ENCODE data around the gene MOB2. TPM values are rescaled to one million over a fixed set of nuclear protein-coding genes. Genes with fewer than 3 reads are reported as not detected.

Gene MOB2
- total RNA-seq, 1 donor from 2014 or later: 19.3 TPM

- Mint-ChIP-seq H3K27ac (ENCODE audit: unreplicated experiment) (peak overlapping the region; percentile 67), H3K27me3 (ENCODE audit: low read depth) (no peaks in the 10 kb centered on the region), H3K4me3 (no peak overlapping the region), H3K9me3 (no peaks in the 10 kb centered on the region), H3K4me1 (no peaks in the 10 kb centered on the region), H3K36me3 (ENCODE audit: low read depth) (no peaks in the 10 kb centered on the region)
- no peak for TF ChIP-seq CTCF (conservative IDR thresholded peaks at IDR 0.05)
- DNase-seq (ENCODE audit: low read depth, low spot score): no peak
Measured at GRCh38 chr11:1532014-1532586, 45.5 kb upstream of the MOB2 start.

DNA sequence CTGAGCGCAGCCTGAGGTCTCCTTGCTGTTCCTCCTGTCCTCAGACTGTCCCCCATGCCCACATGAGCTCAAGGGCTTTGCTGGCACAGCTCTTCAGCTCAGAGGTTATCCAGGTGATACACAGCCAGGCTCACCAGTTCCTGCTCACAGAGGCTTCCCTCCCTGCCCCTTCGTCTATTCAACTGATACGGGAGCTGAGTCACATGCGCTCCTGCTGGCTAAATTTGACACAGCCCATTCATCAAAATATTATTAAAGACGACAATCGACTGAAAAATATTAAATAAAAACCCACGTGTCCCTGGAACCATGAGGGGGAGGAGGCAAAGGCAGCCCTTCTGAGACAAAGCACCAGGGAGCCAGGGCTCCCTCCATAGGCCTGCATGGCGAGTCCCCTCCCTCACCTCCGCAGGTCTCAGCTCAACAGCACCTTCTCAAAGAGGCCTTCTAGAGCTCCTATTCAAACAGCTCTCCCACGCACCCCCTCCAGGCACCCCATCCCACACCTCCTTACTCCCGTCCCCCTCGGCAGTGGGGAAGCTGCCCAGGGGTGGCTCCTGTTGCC lies 45.0 kb upstream of the MOB2 start:
- no peak for DNase-seq (ENCODE audit: low read depth, low spot score)
- H3K27ac Mint-ChIP-seq (ENCODE audit: unreplicated experiment): peak overlapping the region; percentile 67
- no peaks in the 10 kb centered on the region for H3K27me3 Mint-ChIP-seq (ENCODE audit: low read depth)
- TF ChIP-seq CTCF (conservative IDR thresholded peaks at IDR 0.05): no peak
- no peaks in the 10 kb centered on the region for H3K4me1 Mint-ChIP-seq
- H3K4me3 Mint-ChIP-seq: no peak overlapping the region
- H3K9me3 Mint-ChIP-seq: no peaks in the 10 kb centered on the region
- no peaks in the 10 kb centered on the region for H3K36me3 Mint-ChIP-seq (ENCODE audit: low read depth)

DNA sequence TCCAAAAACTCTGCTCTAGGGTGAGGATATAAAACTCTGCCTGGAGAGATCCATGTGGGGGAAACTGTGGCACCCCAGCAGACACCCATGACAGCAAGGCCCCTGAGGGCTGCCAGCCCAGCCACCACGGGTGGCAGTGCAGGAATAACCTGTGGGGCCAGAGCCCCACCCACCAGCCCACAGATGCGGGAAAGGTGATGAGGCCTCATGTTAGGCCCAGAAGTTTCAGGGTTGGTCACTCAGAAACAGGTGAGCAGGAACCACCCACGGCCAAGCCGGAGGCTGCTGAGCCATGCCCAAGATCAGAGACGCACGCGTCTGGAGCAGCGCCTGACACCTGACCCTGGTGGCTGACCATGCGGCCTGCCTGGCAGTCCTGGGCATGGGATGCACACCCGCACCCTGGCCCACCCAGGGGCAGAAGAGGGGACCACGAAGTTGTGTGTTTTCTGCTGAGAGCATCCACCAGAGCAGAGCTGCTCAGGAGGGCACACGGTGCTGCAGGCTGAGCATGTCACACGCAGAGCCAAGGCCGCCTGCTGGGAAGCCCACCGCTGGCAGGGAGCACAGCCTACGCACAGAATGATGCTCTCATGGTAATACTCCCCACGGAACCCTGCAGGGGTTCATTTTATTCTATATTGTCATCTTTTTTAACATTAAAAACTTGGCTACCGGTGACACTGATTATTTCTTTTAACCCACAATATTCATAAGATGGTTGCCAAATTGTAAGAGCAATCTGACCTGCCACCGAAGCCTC lies 44.3 kb upstream of the MOB2 start:
- Mint-ChIP-seq H3K9me3 (no peaks in the 10 kb centered on the region), H3K27ac (ENCODE audit: unreplicated experiment) (no peak overlapping the region), H3K27me3 (ENCODE audit: low read depth) (no peaks in the 10 kb centered on the region), H3K4me3 (no peak overlapping the region), H3K4me1 (no peaks in the 10 kb centered on the region), H3K36me3 (ENCODE audit: low read depth) (no peaks in the 10 kb centered on the region)
- no peak for DNase-seq (ENCODE audit: low read depth, low spot score)
- no peak for TF ChIP-seq CTCF (conservative IDR thresholded peaks at IDR 0.05)

DNA sequence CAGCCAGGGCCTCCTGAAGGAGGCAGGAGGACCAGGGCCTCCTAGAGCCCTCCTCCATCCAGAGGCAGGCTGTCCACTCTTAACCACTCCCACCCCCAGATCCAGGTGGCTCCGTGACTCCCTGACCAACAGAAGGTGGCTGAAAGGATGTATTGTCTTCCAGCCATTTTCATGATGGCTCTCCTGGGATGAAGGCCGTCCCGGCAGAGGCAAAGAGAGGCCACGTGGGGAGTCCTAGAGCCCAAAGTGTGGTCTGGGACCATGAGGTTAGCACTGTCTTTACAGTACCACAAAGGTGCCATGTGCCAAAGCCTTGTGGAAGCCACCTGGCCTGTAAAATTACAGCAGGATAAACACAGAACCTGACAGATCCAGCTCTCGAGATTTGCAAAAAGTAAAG lies 43.2 kb upstream of the MOB2 start:
- no peaks in the 10 kb centered on the region for H3K4me1 Mint-ChIP-seq
- no peak for DNase-seq (ENCODE audit: low read depth, low spot score)
- no peak overlapping the region for H3K4me3 Mint-ChIP-seq
- H3K36me3 Mint-ChIP-seq (ENCODE audit: low read depth): no peaks in the 10 kb centered on the region
- no peaks in the 10 kb centered on the region for H3K27me3 Mint-ChIP-seq (ENCODE audit: low read depth)
- H3K9me3 Mint-ChIP-seq: no peaks in the 10 kb centered on the region
- TF ChIP-seq CTCF (conservative IDR thresholded peaks at IDR 0.05): no peak
- H3K27ac Mint-ChIP-seq (ENCODE audit: unreplicated experiment): no peak overlapping the region

GRCh38 chr11:1529286-1529685 lies 42.7 kb upstream of the MOB2 start:
- no peaks in the 10 kb centered on the region for H3K4me1 Mint-ChIP-seq
- DNase-seq (ENCODE audit: low read depth, low spot score): no peak
- no peak overlapping the region for H3K4me3 Mint-ChIP-seq
- no peaks in the 10 kb centered on the region for H3K27me3 Mint-ChIP-seq (ENCODE audit: low read depth)
- TF ChIP-seq CTCF (conservative IDR thresholded peaks at IDR 0.05): no peak
- H3K36me3 Mint-ChIP-seq (ENCODE audit: low read depth): no peaks in the 10 kb centered on the region
- no peak overlapping the region for H3K27ac Mint-ChIP-seq (ENCODE audit: unreplicated experiment)
- H3K9me3 Mint-ChIP-seq: no peaks in the 10 kb centered on the region

Data from neural crest cell (in vitro differentiated cells).